Activated T-helper 1 cell treated with anti-CD3 and anti-CD28 coated beads, Interleukin-2, amount 50 U/mL, for 16 hours (primary cell): ENCODE data around the gene ABHD13.

Experiments used
- DNase-seq, 2 donors: peaks; one replicate each; pipeline ENCODE4 v3.0.0-alpha.2; 2020; ENCODE audit warnings: low read depth in 1 of 2, low spot score in 1 of 2

The ABHD13 gene

DNA sequence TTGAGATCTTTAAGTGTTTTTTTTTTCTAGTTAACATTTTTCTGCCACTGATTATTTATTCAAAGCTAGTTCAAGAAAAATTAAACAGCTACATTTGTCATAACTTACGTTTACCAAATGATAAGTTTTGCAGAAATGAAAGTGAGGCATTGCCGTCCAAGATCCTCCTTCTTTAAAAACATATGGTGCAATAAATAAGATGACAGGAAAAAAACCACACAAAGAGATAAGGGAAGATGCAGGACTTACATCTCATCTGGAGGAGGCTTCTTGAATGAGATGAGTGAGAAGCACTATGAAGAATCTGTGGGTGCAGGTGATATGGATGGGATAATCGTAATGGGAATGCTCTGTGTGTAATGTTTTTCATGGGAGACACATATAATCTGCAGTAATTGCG, 63.7 kb downstream of the ABHD13 start:
- DNase-seq = no peak

DNA sequence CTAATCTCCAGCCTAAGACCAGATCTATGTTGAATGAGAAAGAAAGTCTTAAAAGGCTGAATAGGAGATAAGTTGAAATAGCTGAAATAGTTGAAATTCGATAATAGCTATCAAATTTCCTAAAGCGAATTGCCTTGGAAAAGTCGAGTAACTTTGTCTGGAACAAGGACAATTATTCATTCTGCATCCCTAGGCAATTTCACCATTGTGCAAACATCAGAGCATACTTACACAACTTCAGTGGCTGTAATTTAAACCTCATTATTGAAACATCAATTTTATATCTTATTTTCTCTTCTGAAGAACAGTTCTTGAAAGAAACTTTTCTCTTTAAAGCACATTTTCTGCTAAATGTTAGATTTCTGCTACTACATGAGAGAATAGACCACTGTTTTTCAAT, 64.9 kb downstream of the ABHD13 start:
- no peak for DNase-seq
